Psoas muscle (tissue), 8 donors: ENCODE data around the gene PRDM10. TPM values are rescaled to one million over a fixed set of nuclear protein-coding genes. Genes with fewer than 3 reads are reported as not detected.

Experiments
- ATAC-seq, 4 donors: fragments of 200-7000 bp; cut with Tn5 transposase; one replicate each; pipeline ENCODE4 v1.9.1; 2020; ENCODE audit warnings: moderate library complexity in 3 of 4, mild to moderate bottlenecking in 2 of 4
- DNase-seq, 2 donors: peaks; one replicate each; pipeline ENCODE4 v3.0.0-alpha.2; 2020
- H3K27ac ChIP-seq: fragments of 200-600 bp; one replicate; pipeline ENCODE4 v1.8.0; 2022
- H3K27me3 ChIP-seq, 3 donors: fragments of 200-600 bp in 1 of 3; one replicate each; pipeline versions ENCODE4 v1.6.1 to v1.8.0; 2013 to 2022; ENCODE audit warnings: low read length in 2 of 3, mild to moderate bottlenecking in 2 of 3, moderate library complexity in 1 of 3; ENCODE audit not compliant: insufficient read depth in 3 of 3
- H3K36me3 ChIP-seq, 2 donors: fragments of 200-600 bp in 1 of 2; one replicate each; pipeline versions ENCODE4 v1.6.1 to v1.8.0; 2013 to 2022; ENCODE audit warnings: low read depth in 1 of 2, mild to moderate bottlenecking in 1 of 2, moderate library complexity in 1 of 2; ENCODE audit not compliant: insufficient read depth in 1 of 2
- H3K4me1 ChIP-seq: fragments of 200-600 bp; one replicate; pipeline ENCODE4 v1.8.0; 2022
- H3K4me3 ChIP-seq: fragments of 200-600 bp; one replicate; pipeline ENCODE4 v1.8.0; 2022; ENCODE audit warnings: mild to moderate bottlenecking
- H3K9me3 ChIP-seq: fragments of 200-600 bp; one replicate; pipeline ENCODE4 v1.8.0; 2022
- WGBS, 3 donors: extraction: QIAGEN DNeasy Blood & Tissue Kit; methylation state at CpG; one replicate each; pipeline versions ENCODE4 v1.1.6 to v1.1.7; 2013; 5-methylcytosine and 5-hydroxymethylcytosine counted together
- intact Hi-C, 2 donors: fragments of 100-400 bp; cut with DNase I; formaldehyde crosslinking; loops; one replicate each; pipeline versions ENCODE4 v1.11.0 to v1.14.2; 2022
- polyA plus RNA-seq, 3 donors: library from polyadenylated mRNA; stranded (reverse); fragments of 200-250 nt; gene quantifications; one replicate each; pipeline ENCODE4 v1.2.3, GENCODE V29; 2013
- total RNA-seq, 4 donors: library from RNA; stranded (reverse); fragmentation: NEBNext Ultra II Directional in 2 of 4; extraction: Animal tissue kit (Norgen Biotek cat#: 25700) in 2 of 4; gene quantifications; one replicate each; pipeline versions ENCODE4 v1.2.1 to v1.2.4, GENCODE V29; 2021 to 2023
- TF ChIP-seq, protein P1 (sequence below): fragments of 200-600 bp; IDR thresholded peaks from one replicate; pipeline ENCODE4 v1.8.0; 2022; ENCODE audit warnings: antibody characterized with exemption
- donor health status: healthy with polysubstance abuse.
- donor health status: DM: no; HTN: no; CAD: no; lungs with moderate emphysema.
- donor health status: Bipolar disorder and iron deficiency.
- donor health status: healthy.
- donor health status: DM: yes; HTN: yes; CAD: no.
- donor health status: DM: no; HTN: no; CAD: no.
- donor health status: DM: no; HTN: no; CAD: no.
- donor health status: DM: yes; HTN: yes; CAD: no.

The PRDM10 gene
- total and polyA plus RNA-seq, 7 donors, result 2.5 to 7.8 (median 4.2) TPM

DNA sequence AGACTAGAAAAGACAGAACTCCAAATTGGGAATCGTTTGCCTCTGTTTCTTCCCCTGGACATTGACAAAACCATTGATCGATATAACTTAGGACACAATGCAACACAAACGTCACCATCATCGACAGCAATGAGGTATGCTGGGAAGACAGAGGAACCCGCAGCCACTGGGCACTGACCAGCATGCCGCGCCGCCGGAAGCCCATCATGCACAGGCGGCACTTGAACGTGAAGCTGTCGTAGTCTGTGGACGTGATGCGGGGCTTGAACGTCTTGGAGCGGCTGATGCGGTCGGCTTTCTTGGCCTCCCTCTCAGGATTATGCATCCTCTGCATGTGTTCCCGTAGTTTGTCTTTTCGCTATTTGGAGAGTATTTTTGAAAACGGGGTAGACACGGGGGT, 84.3 kb downstream of the PRDM10 start:
- H3K36me3 ChIP-seq, result peaks cover 3 to 89% of the 10 kb centered on the region in 2 donors
- no peak for DNase-seq
- intact Hi-C loops, result no loop called here

DNA sequence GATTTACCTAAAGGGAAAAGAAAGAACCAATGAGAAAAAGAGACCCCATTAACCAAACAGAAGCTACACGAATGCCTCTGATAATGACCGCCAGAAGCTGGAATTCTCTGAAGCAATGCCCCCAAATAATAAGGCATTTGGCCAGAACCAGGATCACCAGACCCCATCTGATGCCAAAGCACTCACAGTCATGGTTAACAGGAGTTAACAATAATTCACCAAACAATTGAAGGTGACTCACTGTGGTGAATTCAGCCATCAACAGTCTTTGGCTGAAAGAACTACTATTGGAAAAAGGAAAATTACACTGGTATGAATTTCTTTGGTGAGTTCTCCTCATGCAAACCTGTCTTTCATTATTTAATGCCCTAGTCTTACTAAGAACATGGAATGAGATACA, 85.4 kb downstream of the PRDM10 start:
- peaks cover 3 to 89% of the 10 kb centered on the region in 2 donors for H3K36me3 ChIP-seq
- H3K4me1 ChIP-seq, result no peaks in the 10 kb centered on the region
- H3K27ac ChIP-seq, result no peak overlapping the region
- H3K9me3 ChIP-seq, result no peaks in the 10 kb centered on the region
- intact Hi-C loops, result no loop called here
- no peak for DNase-seq
- WGBS, 3 donors, result 75 to 89% (median 83%) methylated on average over 2 of the region's 2 CpGs
- H3K27me3 ChIP-seq, result no peaks in the 10 kb centered on the region
- ATAC-seq, result no peak
- H3K4me3 ChIP-seq, result no peak overlapping the region
- TF ChIP-seq, protein P1, sequence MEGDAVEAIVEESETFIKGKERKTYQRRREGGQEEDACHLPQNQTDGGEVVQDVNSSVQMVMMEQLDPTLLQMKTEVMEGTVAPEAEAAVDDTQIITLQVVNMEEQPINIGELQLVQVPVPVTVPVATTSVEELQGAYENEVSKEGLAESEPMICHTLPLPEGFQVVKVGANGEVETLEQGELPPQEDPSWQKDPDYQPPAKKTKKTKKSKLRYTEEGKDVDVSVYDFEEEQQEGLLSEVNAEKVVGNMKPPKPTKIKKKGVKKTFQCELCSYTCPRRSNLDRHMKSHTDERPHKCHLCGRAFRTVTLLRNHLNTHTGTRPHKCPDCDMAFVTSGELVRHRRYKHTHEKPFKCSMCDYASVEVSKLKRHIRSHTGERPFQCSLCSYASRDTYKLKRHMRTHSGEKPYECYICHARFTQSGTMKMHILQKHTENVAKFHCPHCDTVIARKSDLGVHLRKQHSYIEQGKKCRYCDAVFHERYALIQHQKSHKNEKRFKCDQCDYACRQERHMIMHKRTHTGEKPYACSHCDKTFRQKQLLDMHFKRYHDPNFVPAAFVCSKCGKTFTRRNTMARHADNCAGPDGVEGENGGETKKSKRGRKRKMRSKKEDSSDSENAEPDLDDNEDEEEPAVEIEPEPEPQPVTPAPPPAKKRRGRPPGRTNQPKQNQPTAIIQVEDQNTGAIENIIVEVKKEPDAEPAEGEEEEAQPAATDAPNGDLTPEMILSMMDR, result no peak

More for the DNA sequence above, 84.3 kb downstream of the PRDM10 start:
- TF ChIP-seq, protein P1, result no peak
- no peak for ATAC-seq
- Histone ChIP-seq H3K4me1 (no peaks in the 10 kb centered on the region), H3K9me3 (no peaks in the 10 kb centered on the region), H3K27ac (no peak overlapping the region), H3K4me3 (no peak overlapping the region), H3K27me3 (no peaks in the 10 kb centered on the region)
- 96% methylated on average over 22 of the region's 22 CpGs for WGBS, 3 donors

DNA sequence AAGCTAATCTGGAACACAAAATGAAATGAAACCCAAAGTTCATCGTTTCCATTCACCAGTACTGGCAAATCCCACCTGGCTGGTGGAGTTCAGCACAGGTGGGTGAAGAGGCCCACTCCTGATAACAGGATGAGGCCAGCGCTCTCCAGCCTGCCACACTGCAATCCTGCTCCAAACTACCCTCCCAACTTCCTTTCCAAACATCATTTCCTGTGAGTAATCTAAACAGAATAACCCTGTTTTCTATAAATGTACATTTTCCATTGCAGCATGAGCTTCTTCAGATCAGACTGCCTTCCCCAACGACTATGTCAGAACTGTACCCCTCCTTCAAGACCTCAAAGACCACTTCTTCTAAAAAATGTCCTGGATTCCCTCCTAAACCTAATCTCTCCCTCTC, 91.3 kb downstream of the PRDM10 start:
- DNase-seq (no peak), ATAC-seq (no peak)
- H3K27ac ChIP-seq, result no peak overlapping the region
- H3K27me3 ChIP-seq, result no peaks in the 10 kb centered on the region
- TF ChIP-seq, protein P1, result no peak
- H3K9me3 ChIP-seq, result no peaks in the 10 kb centered on the region
- no peak overlapping the region for H3K4me3 ChIP-seq
- intact Hi-C loops, result no loop called here
- 69 to 75% (median 73%) methylated on average over 3 of the region's 3 CpGs for WGBS, 3 donors
- H3K4me1 ChIP-seq, result no peaks in the 10 kb centered on the region
- H3K36me3 ChIP-seq, result peaks cover 2 to 98% of the 10 kb centered on the region in 2 donors

DNA sequence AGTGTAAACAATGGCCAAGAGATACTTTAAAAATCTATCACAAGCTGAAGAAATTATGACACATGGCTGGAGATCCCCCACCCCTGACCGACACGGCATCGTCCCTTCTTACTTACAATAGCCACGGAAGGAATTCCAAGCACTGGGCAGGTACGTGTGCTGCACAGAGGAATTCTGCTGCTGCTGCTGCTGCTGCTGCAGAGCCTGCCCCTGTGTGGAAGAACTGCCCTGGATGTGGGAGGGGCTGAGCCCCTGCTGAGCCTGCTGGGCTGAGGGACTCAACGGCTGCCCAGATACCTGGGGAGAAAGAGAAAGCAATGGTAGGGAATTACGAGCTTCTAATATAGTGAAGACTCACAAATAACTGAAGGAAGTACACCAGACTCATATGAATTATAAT, 92.3 kb downstream of the PRDM10 start:
- no peaks in the 10 kb centered on the region for H3K27me3 ChIP-seq
- DNase-seq (no peak), ATAC-seq (no peak)
- peaks cover 4 to 98% of the 10 kb centered on the region in 2 donors for H3K36me3 ChIP-seq
- no peaks in the 10 kb centered on the region for H3K9me3 ChIP-seq
- no peak overlapping the region for H3K4me3 ChIP-seq
- WGBS, 3 donors, result 88 to 92% (median 89%) methylated on average over 7 of the region's 7 CpGs
- no peaks in the 10 kb centered on the region for H3K4me1 ChIP-seq
- intact Hi-C loops, result no loop called here
- no peak overlapping the region for H3K27ac ChIP-seq
- TF ChIP-seq, protein P1, result no peak

DNA sequence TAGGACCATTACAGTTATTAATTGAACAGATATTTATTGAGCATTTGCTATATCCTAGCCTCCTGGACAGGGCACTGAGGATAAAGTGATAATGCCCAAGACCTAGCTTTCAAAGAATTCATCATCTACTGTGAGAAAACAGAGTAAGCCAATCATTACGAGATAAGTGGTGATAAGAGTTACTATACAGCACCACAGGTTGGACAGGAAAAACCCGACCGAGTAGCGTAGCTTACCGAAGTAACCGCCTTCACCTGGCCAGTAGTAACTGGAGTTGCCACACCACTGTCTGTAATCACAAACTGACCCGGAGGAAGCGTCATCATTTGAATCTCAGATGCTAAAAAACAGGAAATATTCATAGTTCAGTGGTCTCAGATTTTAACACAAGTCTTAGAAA, 97.2 kb downstream of the PRDM10 start:
- intact Hi-C loops, result no loop called here
- TF ChIP-seq, protein P1, result no peak
- H3K9me3 ChIP-seq, result no peaks in the 10 kb centered on the region
- ATAC-seq (no peak), DNase-seq (no peak)
- H3K4me1 ChIP-seq, result no peaks in the 10 kb centered on the region
- peaks cover 7 to 91% of the 10 kb centered on the region in 2 donors for H3K36me3 ChIP-seq
- H3K27ac ChIP-seq, result no peak overlapping the region
- WGBS, 3 donors, result 90 to 96% (median 95%) methylated on average over 8 of the region's 8 CpGs
- H3K4me3 ChIP-seq, result no peak overlapping the region
- H3K27me3 ChIP-seq, result no peaks in the 10 kb centered on the region
